LHCN-M2 (cell line): ENCODE data around the gene PMEPA1. TPM values are rescaled to one million over a fixed set of nuclear protein-coding genes. Genes with fewer than 3 reads are reported as not detected.
A peak's percentile ranks its signal among the peaks of the same experiment; 100 is the strongest.

Experiments
- DNase-seq: peaks from one replicate; pipeline ENCODE4 v3.0.0-alpha.2; 2012; ENCODE audit warnings: low read depth
- total RNA-seq: library from RNA; depleted of rRNA; stranded (reverse); fragments of >200 nt; gene quantifications from 2 replicates; pipeline ENCODE4 v1.2.3, GENCODE V29; 2014

The PMEPA1 gene
- total RNA-seq, 1 experiment from 2014 or later, result 2.4 TPM

DNA sequence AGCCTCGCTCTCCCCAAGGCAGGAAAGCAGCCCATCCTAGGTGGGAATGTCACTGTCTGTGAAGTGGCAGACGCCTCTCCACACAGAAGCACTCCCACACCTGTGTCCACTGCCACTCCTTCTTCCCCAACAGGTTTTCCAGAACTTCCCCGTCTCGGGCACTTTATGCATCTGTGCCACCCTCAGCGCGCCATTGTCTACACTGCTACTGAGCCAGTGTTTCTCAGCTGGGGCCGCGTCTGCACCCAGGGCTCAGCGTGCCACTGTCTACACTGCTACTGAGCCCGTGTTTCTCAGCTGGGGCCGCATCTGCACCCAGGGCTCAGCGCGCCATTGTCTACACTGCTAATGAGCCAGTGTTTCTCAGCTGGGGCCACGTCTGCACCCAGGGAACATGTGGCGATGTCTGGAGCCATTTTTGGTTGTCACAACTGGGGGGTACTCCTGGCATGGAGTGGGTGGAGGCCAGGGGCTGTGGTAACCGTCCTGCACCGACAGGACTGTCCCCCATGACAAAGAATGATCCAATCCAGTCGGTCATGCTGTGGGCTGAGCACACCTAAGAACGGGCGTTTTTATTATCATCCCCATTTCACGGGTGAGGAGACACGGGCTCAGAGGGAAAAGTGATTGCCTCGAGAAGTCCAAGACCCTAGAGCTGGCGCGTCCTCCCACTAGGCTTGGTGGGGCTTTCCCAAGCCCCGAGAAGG, 47.9 kb downstream of the PMEPA1 start:
- DNase-seq, result no peak

DNA sequence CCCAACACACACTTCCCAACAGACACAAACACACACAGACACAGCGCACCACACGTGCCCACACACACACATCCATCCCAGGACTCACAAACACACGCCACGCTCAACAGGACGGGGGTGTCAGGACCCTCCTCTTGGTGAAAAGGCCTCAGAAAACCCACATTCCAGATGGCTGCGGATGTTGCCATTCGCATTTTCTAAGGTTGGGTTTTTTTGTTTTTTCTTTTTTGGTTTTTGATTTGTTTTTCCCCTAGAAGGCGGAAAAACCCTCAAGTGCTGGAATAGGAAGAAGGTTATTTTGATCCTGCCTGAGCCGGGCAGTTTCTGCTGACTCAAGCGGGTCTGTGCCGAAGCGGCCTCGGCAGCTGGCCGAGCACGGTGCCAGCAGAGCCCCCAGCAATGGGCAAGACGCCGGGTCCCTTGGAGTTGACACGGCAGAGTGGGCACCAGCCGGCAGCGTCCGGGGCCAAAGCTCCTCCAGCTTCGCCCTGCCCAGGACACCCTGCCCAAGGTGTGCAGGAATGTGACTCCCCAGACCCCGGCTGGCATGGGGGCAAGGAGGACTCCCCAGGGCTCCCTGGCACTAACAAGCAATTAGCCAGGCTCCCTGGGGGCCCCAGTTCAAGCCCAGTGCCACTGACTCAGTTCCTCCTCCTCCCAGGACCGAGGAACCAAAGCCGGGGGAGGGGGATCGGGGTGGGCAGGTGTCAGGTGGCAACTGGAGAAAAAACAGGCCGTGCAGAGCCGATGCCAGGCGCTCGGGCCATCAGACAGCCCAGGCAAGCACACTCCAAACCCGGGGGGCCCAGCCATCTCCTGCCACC, 48.7 kb downstream of the PMEPA1 start:
- DNase-seq, result no peak

DNA sequence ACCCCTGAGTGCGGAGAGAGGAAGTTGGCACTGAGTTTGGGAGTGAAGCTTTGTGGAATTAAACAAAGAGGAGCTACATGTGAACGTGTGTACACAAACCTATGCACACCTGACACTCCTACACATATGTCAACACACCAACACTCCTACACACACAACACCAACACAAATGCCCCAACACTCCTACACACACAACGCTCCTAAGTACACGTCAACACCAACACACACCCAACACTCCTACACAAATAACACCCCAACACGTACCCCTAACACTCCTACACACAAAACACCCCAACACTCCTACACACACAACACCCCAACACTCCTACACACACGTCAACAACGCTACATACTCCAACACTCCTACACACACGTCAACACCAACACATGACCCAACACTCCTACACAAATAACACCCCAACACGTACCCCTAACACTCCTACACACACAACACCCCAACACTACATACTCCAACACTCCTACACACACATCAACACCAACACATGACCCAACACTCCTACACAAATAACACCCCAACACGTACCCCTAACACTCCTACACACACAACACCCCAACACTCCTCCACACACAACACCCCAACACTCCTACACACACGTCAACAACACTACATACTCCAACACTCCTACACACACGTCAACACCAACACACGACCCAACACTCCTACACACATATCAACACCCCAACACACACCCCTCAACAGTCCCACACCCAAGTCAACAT, 49.5 kb downstream of the PMEPA1 start:
- no peak for DNase-seq

DNA sequence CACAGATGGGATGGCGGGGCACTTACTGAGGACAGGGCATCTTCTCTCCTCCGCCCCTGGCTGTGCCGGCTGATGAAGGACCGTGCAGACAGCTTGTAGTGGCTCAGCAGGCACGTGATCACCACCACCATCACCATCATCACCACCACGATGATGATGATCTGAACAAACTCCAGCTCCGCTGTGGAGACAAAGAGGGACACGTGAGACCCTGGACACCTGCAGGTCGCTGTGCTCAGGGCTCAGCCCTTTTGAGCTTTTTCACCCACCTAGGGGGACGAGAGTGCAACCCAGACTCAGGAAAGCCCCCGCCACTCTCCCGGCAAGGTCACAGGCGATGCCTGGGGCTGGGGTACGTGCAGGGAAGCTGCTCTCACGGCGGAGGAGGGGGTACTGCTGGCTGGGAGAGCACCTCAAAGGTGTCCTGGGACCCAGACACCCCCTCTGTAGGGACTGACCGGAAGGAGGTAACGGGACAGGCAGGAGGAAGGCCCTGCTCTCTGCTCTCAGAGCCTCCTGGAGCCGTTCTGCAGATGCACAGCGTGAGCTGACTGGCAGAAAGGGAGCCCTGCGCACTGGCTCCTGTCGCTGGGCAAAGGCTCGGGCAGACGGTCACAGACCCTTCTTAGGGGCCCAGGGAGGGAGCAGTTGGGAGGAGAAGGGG, 50.2 kb downstream of the PMEPA1 start:
- no peak for DNase-seq

DNA sequence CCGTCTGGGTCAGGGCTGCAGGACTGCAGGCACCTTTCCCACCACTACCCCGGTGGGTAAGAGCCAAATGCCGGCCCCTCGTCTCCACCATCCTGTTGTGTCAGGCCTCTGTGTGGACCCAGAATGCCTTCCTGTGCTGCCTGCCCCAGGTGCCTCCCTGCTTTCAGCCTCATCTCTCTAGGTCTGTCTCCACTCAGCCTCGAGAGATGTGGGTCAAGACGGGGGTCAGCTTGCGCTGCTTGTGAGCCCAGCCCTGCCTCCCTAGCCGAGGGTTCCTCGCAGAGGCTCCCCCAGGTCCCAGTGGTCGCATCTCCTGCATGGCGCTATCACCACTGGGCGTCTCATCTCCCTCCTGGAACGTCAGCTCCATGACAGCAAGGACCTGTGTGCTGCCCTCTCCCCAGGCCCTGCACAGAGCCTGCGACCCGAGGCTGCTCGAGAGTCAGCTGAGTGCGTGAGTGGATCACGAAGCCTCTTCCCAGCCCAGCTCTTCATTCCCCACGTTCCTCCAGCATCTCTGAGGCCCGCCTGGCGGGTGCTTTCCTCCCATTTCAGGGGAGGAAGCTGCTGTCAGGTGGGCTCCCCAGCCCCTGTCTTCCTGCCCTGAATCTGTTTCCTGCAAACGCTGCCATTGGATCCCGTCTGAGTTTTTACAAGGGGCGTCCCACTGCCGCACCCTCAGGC, 50.8 kb downstream of the PMEPA1 start:
- DNase-seq, result no peak

GRCh38 chr20:57658447-57658832, 51.4 kb downstream of the PMEPA1 start:
- no peak for DNase-seq

DNA sequence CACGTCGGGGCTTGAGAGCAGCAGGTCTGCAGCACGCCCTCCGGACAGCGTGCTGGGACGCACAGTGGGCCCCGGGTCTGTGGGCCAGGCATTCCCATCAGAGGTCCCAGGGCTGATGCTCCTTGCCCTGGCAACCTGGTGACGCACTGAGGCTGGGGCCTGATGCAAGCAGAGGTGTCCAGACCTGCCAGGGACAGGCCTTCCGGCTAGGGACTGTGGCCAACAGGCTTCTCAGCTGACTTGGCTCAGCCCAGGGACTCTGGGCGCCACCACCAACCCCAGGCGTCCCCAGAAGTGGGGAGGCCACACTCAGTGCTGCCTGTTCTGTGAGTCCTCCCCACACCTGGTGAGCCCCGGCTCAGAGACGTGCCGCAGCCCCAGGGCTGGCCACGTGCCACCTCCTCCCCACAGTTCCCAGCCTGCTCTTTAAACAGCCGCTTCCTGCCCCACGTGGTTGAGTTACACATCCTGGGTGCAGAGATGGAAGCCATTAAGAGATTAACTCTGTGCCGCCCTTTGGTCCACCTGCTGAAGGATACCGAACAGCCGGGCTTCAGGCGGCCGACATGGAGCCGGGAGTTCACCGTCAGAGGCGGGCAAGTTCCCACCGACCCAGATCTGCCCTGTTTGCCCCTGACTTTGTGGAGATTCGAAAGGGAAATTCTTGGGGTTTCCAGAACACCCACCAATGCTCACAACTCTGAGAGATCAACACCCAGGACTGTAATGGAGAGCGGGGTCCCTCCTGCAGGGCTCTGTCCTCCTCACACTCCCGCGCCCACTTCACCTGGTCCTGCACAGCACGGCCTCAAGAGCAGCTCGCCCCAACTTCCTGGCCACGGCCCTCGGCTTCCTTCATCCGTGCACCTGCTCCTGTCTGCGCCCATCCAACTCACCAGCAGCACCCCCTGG, 52.0 kb downstream of the PMEPA1 start:
- no peak for DNase-seq

DNA sequence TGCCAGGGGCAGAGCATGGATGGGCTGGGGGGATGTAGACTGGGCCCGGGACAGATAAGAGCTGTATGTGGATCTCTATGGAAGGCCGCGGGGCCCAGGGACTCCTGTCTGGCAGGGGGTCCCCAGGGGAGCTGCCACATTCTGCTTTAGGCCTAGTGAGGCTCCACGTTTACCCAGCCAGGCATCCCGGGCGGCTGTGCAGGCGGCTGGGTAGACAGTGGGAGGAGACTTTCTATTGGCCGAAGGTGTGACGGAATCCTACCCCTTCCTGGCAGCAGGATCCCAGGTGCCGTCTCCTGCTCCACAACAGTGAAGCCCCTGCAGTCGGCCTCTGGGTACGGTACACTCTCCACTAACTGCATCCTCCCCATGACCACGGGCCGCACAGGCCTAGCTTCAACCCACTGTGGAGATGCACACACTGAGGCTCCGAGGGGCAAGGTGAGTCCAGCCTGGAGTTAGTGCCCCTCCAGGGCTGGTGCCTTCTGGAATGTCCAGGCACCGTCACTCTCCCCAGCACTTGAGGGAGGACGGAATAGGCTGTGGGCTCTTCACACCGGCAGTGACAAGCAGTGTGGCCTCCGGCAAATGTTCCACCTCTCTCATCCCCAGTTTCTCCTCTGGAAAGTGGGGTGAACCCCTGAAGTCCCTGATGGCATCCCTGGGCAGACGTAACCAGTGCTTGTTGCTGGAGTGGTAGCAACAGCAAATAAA, 52.8 kb downstream of the PMEPA1 start:
- DNase-seq, result no peak

- no peak for DNase-seq
These were observed 53.5 kb downstream of the PMEPA1 start for GRCh38 chr20:57656252-57656820.

DNA sequence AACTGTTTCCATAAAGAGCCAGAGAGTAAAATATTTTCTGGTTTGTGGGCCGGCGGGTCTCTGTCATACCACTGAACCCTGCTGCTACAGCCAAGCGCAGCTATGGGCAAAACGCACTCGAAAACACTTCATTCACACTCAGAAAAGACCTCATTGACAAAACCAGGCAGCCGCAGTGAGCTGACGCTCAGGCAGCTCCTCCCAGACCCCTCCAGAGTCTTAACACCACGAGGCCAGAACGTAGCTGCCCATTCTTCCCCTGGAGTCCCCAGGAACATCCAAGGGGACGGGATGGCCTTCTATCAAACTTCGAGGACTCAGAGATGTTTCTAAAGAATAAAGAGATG, 54.0 kb downstream of the PMEPA1 start:
- no peak for DNase-seq

GRCh38 chr20:57654998-57655808, 54.6 kb downstream of the PMEPA1 start:
- no peak for DNase-seq

DNA sequence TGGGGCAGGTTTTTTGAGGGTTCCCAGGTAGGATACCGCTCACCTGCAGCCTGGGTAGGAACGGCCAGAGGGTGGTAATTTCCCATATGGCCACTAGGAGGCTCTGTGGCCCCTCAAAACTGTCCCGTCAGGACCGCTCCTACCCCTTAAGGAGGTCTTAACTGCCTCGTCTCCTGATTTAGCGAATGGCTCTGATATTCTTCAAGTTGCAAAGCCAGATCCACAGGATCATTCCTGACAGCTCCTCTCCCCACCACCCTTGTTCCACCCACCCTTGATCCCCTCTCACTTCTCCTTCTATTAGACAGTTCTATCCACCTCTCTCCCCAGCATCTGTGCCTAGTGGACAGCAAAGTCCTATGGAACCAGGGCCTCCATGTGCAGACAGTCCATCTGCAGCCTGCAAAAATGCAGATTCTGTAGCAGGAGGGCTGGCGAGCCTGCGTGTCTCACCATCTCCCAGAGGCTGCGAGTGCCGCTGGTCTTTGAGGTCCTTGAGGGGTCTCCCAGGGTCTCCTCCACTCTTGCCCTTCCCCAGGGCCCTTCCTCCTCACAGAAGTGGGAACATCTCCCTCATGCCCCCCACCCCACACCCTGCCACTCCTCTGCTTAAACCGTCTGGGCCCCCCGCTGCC, 55.3 kb downstream of the PMEPA1 start:
- DNase-seq, result peak; percentile 34

GRCh38 chr20:57653910-57654309, 55.9 kb downstream of the PMEPA1 start:
- DNase-seq, result no peak

DNA sequence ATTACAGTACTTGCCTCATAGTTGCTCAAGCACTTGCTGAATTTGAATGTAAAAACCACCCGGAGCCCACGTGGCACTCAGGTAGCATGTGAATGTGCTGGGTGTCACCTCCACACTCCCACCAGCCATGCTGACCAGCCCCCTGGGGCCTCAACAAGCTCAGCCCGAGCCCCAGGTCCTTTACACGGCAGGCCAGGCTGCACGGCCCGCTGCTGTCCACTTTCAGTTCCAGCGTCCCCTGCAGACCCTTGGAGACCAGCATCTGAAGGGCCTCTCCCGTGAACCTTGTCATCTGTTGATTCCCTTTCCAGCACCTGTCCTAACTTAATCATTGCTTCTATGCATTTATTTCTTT, 56.3 kb downstream of the PMEPA1 start:
- DNase-seq, result no peak

GRCh38 chr20:57652606-57653545, 56.9 kb downstream of the PMEPA1 start:
- no peak for DNase-seq

DNA sequence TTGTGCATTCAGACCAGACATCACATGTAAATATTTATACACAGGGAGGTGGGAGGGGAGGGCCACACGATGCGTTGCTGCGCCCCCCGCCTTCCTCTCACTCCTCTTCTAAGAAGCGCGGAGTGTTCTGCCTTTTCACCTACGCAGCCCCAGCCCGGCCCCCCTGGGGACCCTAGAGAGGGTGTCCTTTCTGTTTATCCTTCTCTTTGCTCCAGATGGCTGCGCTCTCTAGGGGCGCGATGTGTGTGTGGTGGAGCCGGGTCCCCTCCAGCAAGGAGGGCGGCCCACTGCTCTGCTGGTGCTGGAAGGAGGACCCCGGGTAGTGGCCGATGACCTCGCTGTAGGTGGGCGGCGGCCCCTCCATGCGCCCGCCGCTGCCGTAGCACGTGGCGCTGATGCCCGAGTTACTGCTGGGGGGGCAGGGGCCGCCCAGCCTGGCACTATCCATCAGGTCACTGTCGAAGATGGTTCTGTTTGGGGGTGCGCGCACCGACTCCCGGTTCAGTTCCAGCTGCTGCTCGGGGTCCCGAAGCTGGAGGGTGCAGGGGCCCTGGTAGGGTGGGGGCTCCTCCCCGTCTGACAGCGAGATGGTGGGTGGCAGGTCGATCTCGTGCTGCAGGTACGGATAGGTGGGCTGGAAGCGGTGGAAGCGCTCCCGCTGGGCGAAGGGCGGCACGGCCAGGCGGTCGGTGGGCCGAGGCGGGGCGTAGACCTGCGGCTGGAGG, 57.8 kb downstream of the PMEPA1 start:
- DNase-seq, result no peak
